HepG2 (cell line): ENCODE results near the gene ZNF223. TPM values are rescaled to one million over a fixed set of nuclear protein-coding genes. Genes with fewer than 3 reads are reported as not detected.

Source experiments
- ARID5B ChIP-seq: IDR thresholded peaks from 2 replicates; pipeline ENCODE4 v1.4.0; 2020; ENCODE audit warnings: mild to moderate bottlenecking, missing genetic modification reagents
- CENPT ChIP-seq: sonication (generic); formaldehyde crosslinking; IDR thresholded peaks from 2 replicates; pipeline ENCODE4 v1.8.0; 2022; ENCODE audit warnings: low read depth, mild to moderate bottlenecking, moderate library complexity, missing genetic modification reagents
- CHCHD3 ChIP-seq: sonication (generic); formaldehyde crosslinking; IDR thresholded peaks from 2 replicates; pipeline ENCODE4 v1.8.0; 2022; ENCODE audit warnings: mild to moderate bottlenecking, missing genetic modification reagents, moderate library complexity
- FLYWCH1 ChIP-seq: sonication (generic); formaldehyde crosslinking; IDR thresholded peaks from 2 replicates; pipeline ENCODE4 v1.8.1; 2023; ENCODE audit warnings: mild to moderate bottlenecking, missing genetic modification reagents
- FOXJ3 ChIP-seq: sonication (generic); formaldehyde crosslinking; IDR thresholded peaks from 2 replicates; pipeline ENCODE4 v1.4.0; 2020; ENCODE audit warnings: missing genetic modification reagents, mild to moderate bottlenecking, borderline replicate concordance
- HNF1A ChIP-seq, 2 experiments: sonication (generic) in 1 of 2; formaldehyde crosslinking in 1 of 2; IDR thresholded peaks; 2 replicates each; pipeline versions ENCODE4 v1.4.0 to v1.6.1; 2016 to 2020; ENCODE audit warnings: borderline replicate concordance in 1 of 2, low read depth in 1 of 2, mild to moderate bottlenecking in 1 of 2, missing genetic modification reagents in 1 of 2
- KAT8 ChIP-seq: IDR thresholded peaks from 2 replicates; pipeline ENCODE4 v1.6.1; 2016; ENCODE audit warnings: missing genetic modification reagents, missing compliant biosample characterization
- KDM2A ChIP-seq: sonication (generic); formaldehyde crosslinking; IDR thresholded peaks from 2 replicates; pipeline ENCODE4 v1.4.0; 2020; ENCODE audit warnings: low read depth, missing genetic modification reagents, borderline replicate concordance
- NFE2 ChIP-seq: sonication (generic); formaldehyde crosslinking; IDR thresholded peaks from 2 replicates; pipeline ENCODE4 v1.4.0; 2020; ENCODE audit warnings: missing genetic modification reagents
- NFE2L1 ChIP-seq: sonication (generic); formaldehyde crosslinking; IDR thresholded peaks from 2 replicates; pipeline ENCODE4 v1.4.0; 2020; ENCODE audit warnings: missing genetic modification reagents, mild to moderate bottlenecking, borderline replicate concordance
- NFYB ChIP-seq: sonication (generic); formaldehyde crosslinking; IDR thresholded peaks from 2 replicates; pipeline ENCODE4 v1.4.0; 2020; ENCODE audit warnings: missing genetic modification reagents
- PHF21A ChIP-seq: sonication (generic); formaldehyde crosslinking; IDR thresholded peaks from 2 replicates; pipeline ENCODE4 v1.5.0; 2020; ENCODE audit warnings: mild to moderate bottlenecking, missing genetic modification reagents
- PLSCR1 ChIP-seq: sonication (generic); formaldehyde crosslinking; IDR thresholded peaks from 2 replicates; pipeline ENCODE4 v1.5.0; 2020; ENCODE audit warnings: missing genetic modification reagents, mild to moderate bottlenecking, borderline replicate concordance
- RELA ChIP-seq: sonication (generic); formaldehyde crosslinking; IDR thresholded peaks from 2 replicates; pipeline ENCODE4 v1.4.0; 2020; ENCODE audit warnings: missing genetic modification reagents
- THYN1 ChIP-seq: sonication (generic); formaldehyde crosslinking; IDR thresholded peaks from 2 replicates; pipeline ENCODE4 v1.8.1; 2023; ENCODE audit warnings: low read depth, mild to moderate bottlenecking, moderate library complexity, missing genetic modification reagents, borderline replicate concordance
- ZFAT ChIP-seq: sonication (generic); formaldehyde crosslinking; conservative IDR thresholded peaks from 2 replicates; pipeline ENCODE4 v1.8.1; 2023; ENCODE audit warnings: missing genetic modification reagents, inconsistent platforms
- ZNF251 ChIP-seq: sonication (generic); formaldehyde crosslinking; IDR thresholded peaks from 2 replicates; pipeline ENCODE4 v1.9.0; 2021; ENCODE audit warnings: mild to moderate bottlenecking, missing genetic modification reagents
- ZNF746 ChIP-seq: sonication (generic); formaldehyde crosslinking; IDR thresholded peaks from 2 replicates; pipeline ENCODE4 v1.8.0; 2022; ENCODE audit warnings: mild to moderate bottlenecking, missing genetic modification reagents
- ZNF891 ChIP-seq: sonication (generic); formaldehyde crosslinking; IDR thresholded peaks from 2 replicates; pipeline ENCODE4 v1.5.0; 2020; ENCODE audit warnings: mild to moderate bottlenecking, missing genetic modification reagents
- polyA plus RNA-seq, 8 experiments: library from polyadenylated mRNA; depleted of rRNA in 3 of 8; stranded (reverse) in 7 of 8; unstranded in 1 of 8; fragments of >200 nt; fragmentation: Illumina TruSeq in 4 of 8; extraction: Trizol in 4 of 8; gene quantifications; 2 replicates each; pipeline versions ENCODE4 v1.2.1 to v1.2.3, GENCODE V29; 2011 to 2016; ENCODE audit warnings: low read depth in 4 of 8, missing spikeins in 1 of 8, mixed read lengths in 1 of 8; ENCODE audit not compliant: insufficient read depth in 1 of 8
- total RNA-seq, 5 experiments: library from RNA; depleted of rRNA; stranded (reverse); fragments of >200 nt; fragmentation: Illumina TruSeq; extraction: Trizol; gene quantifications; 2 replicates each; pipeline ENCODE4 v1.2.3, GENCODE V29; 2016; ENCODE audit warnings: low read depth in 1 of 5

Gene ZNF223
- total and polyA plus RNA-seq, 2 of the 13 experiments (the other 11 are each of a cell fraction or from before 2014, with no cell fraction given) = 2.0 to 4.8 TPM

- TF ChIP-seq HNF1A (IDR thresholded peaks at IDR 0.05; ENCODE audit: low read depth) (0 out of 2 replicates have a peak, but pooled peaks have one; percentile 27), HNF1A (CRISPR knock-in tag; IDR thresholded peaks at IDR 0.05; ENCODE audit: borderline replicate concordance) (no peak), THYN1 (CRISPR knock-in tag) (no peak), ZNF746 (no peak), FOXJ3 (no peak), CHCHD3 (no peak), ZNF891 (CRISPR knock-in tag) (0 out of 2 replicates have a peak, but pooled peaks have one; percentile 1), PHF21A (no peak), KDM2A (CRISPR knock-in tag) (0 out of 2 replicates have a peak, but pooled peaks have one; percentile 42), RELA (CRISPR knock-in tag) (no peak), ZNF251 (CRISPR knock-in tag) (no peak), CENPT (CRISPR knock-in tag) (no peak), KAT8 (peak; percentile 91), ARID5B (CRISPR knock-in tag) (peak; percentile 43; the same call in 1 of the 2 replicates), PLSCR1 (CRISPR knock-in tag) (no peak), NFYB (peak; percentile 28; the same call in 1 of the 2 replicates), FLYWCH1 (CRISPR knock-in tag) (no peak), NFE2L1 (CRISPR knock-in tag) (no peak), NFE2 (CRISPR knock-in tag) (no peak), ZFAT (CRISPR knock-in tag) (no peak)
These were observed 49.0 kb upstream of the ZNF223 start, which contains the start of gene ZNF230 (continued) for GRCh38 chr19:44002566-44003460.
